IMR-90 (cell line): Measurements from ENCODE around the gene SERPING1.

Source experiments
- BHLHE40 ChIP-seq: fragments of 150-350 bp; IDR thresholded peaks from 2 replicates; pipeline ENCODE4 v1.6.1; 2016; ENCODE audit warnings: mild to moderate bottlenecking, low read depth, low read length
- CEBPB ChIP-seq: IDR thresholded peaks from 2 replicates; pipeline ENCODE4 v1.6.1; 2012; ENCODE audit warnings: low read depth, low read length, improper control_type of control experiment
- CTCF ChIP-seq: conservative IDR thresholded peaks from 2 replicates; pipeline ENCODE4 v1.5.1; 2012; ENCODE audit warnings: mild to moderate bottlenecking, low read depth, low read length, improper control_type of control experiment
- FOS ChIP-seq: fragments of 150-350 bp; IDR thresholded peaks from 2 replicates; pipeline ENCODE4 v1.6.1; 2016; ENCODE audit warnings: low read depth, low read length
- MAZ ChIP-seq: IDR thresholded peaks from 2 replicates; pipeline ENCODE4 v1.6.1; 2012; ENCODE audit warnings: low read depth, mild to moderate bottlenecking, low read length, improper control_type of control experiment, moderate library complexity, borderline replicate concordance
- MXI1 ChIP-seq: IDR thresholded peaks from 2 replicates; pipeline ENCODE4 v1.6.1; 2012; ENCODE audit warnings: low read depth, mild to moderate bottlenecking, low read length, moderate library complexity, borderline replicate concordance
- POLR2A ChIP-seq: IDR thresholded peaks from 2 replicates; pipeline ENCODE4 v1.6.1; 2012; ENCODE audit warnings: mild to moderate bottlenecking, low read depth, low read length
- RAD21 ChIP-seq: IDR thresholded peaks from 2 replicates; pipeline ENCODE4 v1.6.1; 2012; ENCODE audit warnings: low read length, improper control_type of control experiment
- USF2 ChIP-seq: fragments of 150-350 bp; IDR thresholded peaks from 2 replicates; pipeline ENCODE4 v1.6.1; 2017; ENCODE audit warnings: mild to moderate bottlenecking, antibody characterized with exemption, low read length, low read depth

GRCh38 chr11:57597461-57597915, at the start of gene SERPING1:
- TF ChIP-seq CTCF (no peak), POLR2A (no peak), BHLHE40 (no peak), FOS (no peak), MXI1 (no peak), MAZ (no peak), CEBPB (no peak), USF2 (no peak), RAD21 (no peak)
